HT1080 (cell line): ENCODE results near the gene KRT79. TPM values are rescaled to one million over a fixed set of nuclear protein-coding genes. Genes with fewer than 3 reads are reported as not detected.

ENCODE experiments used
- DNase-seq: peaks from one replicate; pipeline ENCODE4 v3.0.0-alpha.2; 2015; ENCODE audit warnings: low read depth
- total RNA-seq: library from RNA; depleted of rRNA; stranded (reverse); fragments of >200 nt; shearing (Covaris generic); gene quantifications from 2 replicates; pipeline ENCODE4 v1.2.3, GENCODE V29; 2014

Gene KRT79
- total RNA-seq, 1 experiment from 2014 or later: 0.45 TPM

- DNase-seq: no peak
Measured at GRCh38 chr12:52819731-52820510, 14.2 kb downstream of the KRT79 start.

- DNase-seq: no peak
Measured at GRCh38 chr12:52818887-52819420, 15.2 kb downstream of the KRT79 start.

- no peak for DNase-seq
Measured at GRCh38 chr12:52818388-52818787, 15.7 kb downstream of the KRT79 start.

- no peak for DNase-seq
Measured at GRCh38 chr12:52817699-52818238, 16.3 kb downstream of the KRT79 start.

- no peak for DNase-seq
Measured at GRCh38 chr12:52817003-52817698, 17.0 kb downstream of the KRT79 start.

GRCh38 chr12:52815676-52816588 is 18.2 kb downstream of the KRT79 start:
- DNase-seq: no peak

GRCh38 chr12:52815161-52815560 is 18.9 kb downstream of the KRT79 start:
- DNase-seq: no peak

- no peak for DNase-seq
Measured at GRCh38 chr12:52814710-52815155, 19.4 kb downstream of the KRT79 start.

GRCh38 chr12:52813885-52814709 is 20.0 kb downstream of the KRT79 start, which contains the start of gene KRT4:
TSS of gene KRT4 (minus strand) at chr12:52814116. CDS start at chr12:52814058, 58 bp downstream.
- DNase-seq: no peak

- no peak for DNase-seq
Measured at GRCh38 chr12:52813203-52813819, 20.8 kb downstream of the KRT79 start.

- DNase-seq: no peak
Measured at GRCh38 chr12:52812749-52813148, 21.4 kb downstream of the KRT79 start.

- DNase-seq: no peak
Measured at GRCh38 chr12:52812073-52812400, 22.1 kb downstream of the KRT79 start.

GRCh38 chr12:52811191-52812072 is 22.7 kb downstream of the KRT79 start:
- DNase-seq: no peak

GRCh38 chr12:52810554-52810953 is 23.6 kb downstream of the KRT79 start:
- no peak for DNase-seq

GRCh38 chr12:52809166-52809565 is 24.9 kb downstream of the KRT79 start:
- DNase-seq: no peak

GRCh38 chr12:52808573-52809160 is 25.4 kb downstream of the KRT79 start:
- DNase-seq: no peak

- DNase-seq: no peak
Measured at GRCh38 chr12:52807544-52808470, 26.3 kb downstream of the KRT79 start.
